Suprapubic skin (tissue), 3 donors: ENCODE results near the gene EDEM3.

Experiments
- EP300 ChIP-seq: sonication (generic); formaldehyde crosslinking; IDR thresholded peaks from one replicate; pipeline ENCODE4 v1.6.1; 2017; ENCODE audit warnings: antibody characterized with exemption
- TF ChIP-seq, protein P1 (sequence below), 2 donors: fragments of 200-600 bp in 1 of 2; fragments of 450-650 bp in 1 of 2; sonication (generic) in 1 of 2; IDR thresholded peaks; one replicate each; pipeline ENCODE4 v1.5.1; 2016 to 2019; ENCODE audit warnings: antibody characterized with exemption in 2 of 2, mild to moderate bottlenecking in 1 of 2, moderate library complexity in 1 of 2

DNA sequence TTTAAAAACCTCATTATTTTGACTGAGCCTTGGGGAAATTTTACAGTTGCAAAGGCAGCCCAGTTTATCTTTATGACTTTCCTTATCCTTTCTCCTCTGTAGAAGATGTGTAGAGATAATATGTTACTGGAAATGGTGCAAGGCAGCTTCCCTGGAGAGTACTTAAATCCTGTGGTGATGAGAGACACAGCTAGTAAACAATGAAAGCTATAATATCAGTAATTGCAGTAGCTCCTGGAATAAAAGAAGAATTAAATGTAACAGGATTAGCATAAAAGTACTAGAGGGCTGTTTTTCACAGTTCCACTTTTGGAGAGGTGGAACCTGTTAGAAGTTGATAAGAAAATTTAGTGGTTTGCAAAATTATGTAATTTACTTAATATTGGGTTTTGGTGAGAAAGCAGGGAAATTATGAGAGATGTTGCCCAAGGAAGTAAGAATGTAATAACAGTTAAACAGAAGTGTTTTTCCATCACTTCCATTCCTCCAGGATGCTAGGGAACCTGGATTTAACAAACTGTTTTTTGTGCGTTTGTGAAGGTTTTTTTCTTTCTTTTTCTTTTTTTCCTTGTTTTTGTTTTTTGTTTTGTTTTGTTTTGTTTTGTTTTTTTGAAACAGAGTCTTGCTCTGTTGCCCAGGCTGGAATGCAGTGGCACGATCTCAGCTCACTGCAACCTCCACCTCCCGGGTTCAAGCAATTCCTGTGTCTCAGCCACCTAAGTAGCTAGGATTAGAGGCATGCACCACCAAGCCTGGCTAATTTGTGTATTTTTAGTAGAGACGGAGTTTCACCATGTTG, 15.7 kb upstream of the EDEM3 start:
- TF ChIP-seq, protein P1, sequence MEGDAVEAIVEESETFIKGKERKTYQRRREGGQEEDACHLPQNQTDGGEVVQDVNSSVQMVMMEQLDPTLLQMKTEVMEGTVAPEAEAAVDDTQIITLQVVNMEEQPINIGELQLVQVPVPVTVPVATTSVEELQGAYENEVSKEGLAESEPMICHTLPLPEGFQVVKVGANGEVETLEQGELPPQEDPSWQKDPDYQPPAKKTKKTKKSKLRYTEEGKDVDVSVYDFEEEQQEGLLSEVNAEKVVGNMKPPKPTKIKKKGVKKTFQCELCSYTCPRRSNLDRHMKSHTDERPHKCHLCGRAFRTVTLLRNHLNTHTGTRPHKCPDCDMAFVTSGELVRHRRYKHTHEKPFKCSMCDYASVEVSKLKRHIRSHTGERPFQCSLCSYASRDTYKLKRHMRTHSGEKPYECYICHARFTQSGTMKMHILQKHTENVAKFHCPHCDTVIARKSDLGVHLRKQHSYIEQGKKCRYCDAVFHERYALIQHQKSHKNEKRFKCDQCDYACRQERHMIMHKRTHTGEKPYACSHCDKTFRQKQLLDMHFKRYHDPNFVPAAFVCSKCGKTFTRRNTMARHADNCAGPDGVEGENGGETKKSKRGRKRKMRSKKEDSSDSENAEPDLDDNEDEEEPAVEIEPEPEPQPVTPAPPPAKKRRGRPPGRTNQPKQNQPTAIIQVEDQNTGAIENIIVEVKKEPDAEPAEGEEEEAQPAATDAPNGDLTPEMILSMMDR (IDR thresholded peaks at IDR 0.05) = no peak
- no peak for TF ChIP-seq EP300
